ENCODE data around the gene PANK2.
"Not testable (repeated sequence)": the region's sequence is repeated elsewhere in the genome, so short reads cannot be mapped to it uniquely, and the experiment has no call there.

Gene PANK2

GRCh38 chr20:3873507-3873906 is 15.7 kb upstream of the PANK2 start:
- Histone ChIP-seq H3K4me1 (ENCODE audit: control insufficient read depth, insufficient read depth, low read length) (no peaks in the 10 kb centered on the region), H3K9me3 (replicated peaks; ENCODE audit: low read length) (no peaks in the 10 kb centered on the region), H3K9ac (ENCODE audit: low read depth, low read length) (no peak overlapping the region), H3K27me3 (ENCODE audit: control insufficient read depth, insufficient read depth, low read length) (no peaks in the 10 kb centered on the region), H3K4me3 (ENCODE audit: low read length) (no peak overlapping the region), H3K4me2 (ENCODE audit: low read length) (no peak overlapping the region), H3K36me3 (ENCODE audit: insufficient read depth, low read length) (peaks cover 41% of the 10 kb centered on the region)

- H3K4me3 ChIP-seq (ENCODE audit: low read length), result no peak overlapping the region
- no peak overlapping the region for H3K4me2 ChIP-seq (ENCODE audit: low read length)
- no peaks in the 10 kb centered on the region for H3K27me3 ChIP-seq (ENCODE audit: control insufficient read depth, insufficient read depth, low read length)
- no peaks in the 10 kb centered on the region for H3K4me1 ChIP-seq (ENCODE audit: control insufficient read depth, insufficient read depth, low read length)
- no peak overlapping the region for H3K9ac ChIP-seq (ENCODE audit: low read depth, low read length)
- no peaks in the 10 kb centered on the region for H3K9me3 ChIP-seq (replicated peaks; ENCODE audit: low read length)
- H3K36me3 ChIP-seq (ENCODE audit: insufficient read depth, low read length), result peaks cover 41% of the 10 kb centered on the region
Measured at GRCh38 chr20:3874194-3874844, 14.9 kb upstream of the PANK2 start.

GRCh38 chr20:3875378-3875974 is 13.7 kb upstream of the PANK2 start:
- H3K36me3 ChIP-seq (ENCODE audit: insufficient read depth, low read length), result peaks cover 35% of the 10 kb centered on the region
- no peak overlapping the region for H3K4me2 ChIP-seq (ENCODE audit: low read length)
- H3K4me1 ChIP-seq (ENCODE audit: control insufficient read depth, insufficient read depth, low read length), result no peaks in the 10 kb centered on the region
- no peaks in the 10 kb centered on the region for H3K9me3 ChIP-seq (replicated peaks; ENCODE audit: low read length)
- H3K27me3 ChIP-seq (ENCODE audit: control insufficient read depth, insufficient read depth, low read length), result no peaks in the 10 kb centered on the region
- H3K9ac ChIP-seq (ENCODE audit: low read depth, low read length), result no peak overlapping the region
- no peak overlapping the region for H3K4me3 ChIP-seq (ENCODE audit: low read length)

GRCh38 chr20:3876000-3876399 is 13.2 kb upstream of the PANK2 start:
- Histone ChIP-seq H3K27me3 (ENCODE audit: control insufficient read depth, insufficient read depth, low read length) (no peaks in the 10 kb centered on the region), H3K4me1 (ENCODE audit: control insufficient read depth, insufficient read depth, low read length) (no peaks in the 10 kb centered on the region), H3K4me2 (ENCODE audit: low read length) (no peak overlapping the region), H3K9me3 (replicated peaks; ENCODE audit: low read length) (no peaks in the 10 kb centered on the region), H3K9ac (ENCODE audit: low read depth, low read length) (no peak overlapping the region), H3K4me3 (ENCODE audit: low read length) (no peak overlapping the region), H3K36me3 (ENCODE audit: insufficient read depth, low read length) (peaks cover 34% of the 10 kb centered on the region)

GRCh38 chr20:3876676-3877075 is 12.5 kb upstream of the PANK2 start:
- Histone ChIP-seq H3K36me3 (ENCODE audit: insufficient read depth, low read length) (peaks cover 28% of the 10 kb centered on the region), H3K4me3 (ENCODE audit: low read length) (no peak overlapping the region), H3K27me3 (ENCODE audit: control insufficient read depth, insufficient read depth, low read length) (no peaks in the 10 kb centered on the region), H3K4me2 (ENCODE audit: low read length) (no peak overlapping the region), H3K9ac (ENCODE audit: low read depth, low read length) (no peak overlapping the region), H3K4me1 (ENCODE audit: control insufficient read depth, insufficient read depth, low read length) (no peaks in the 10 kb centered on the region), H3K9me3 (replicated peaks; ENCODE audit: low read length) (no peaks in the 10 kb centered on the region)

- not testable (repeated sequence) for H3K9ac ChIP-seq (ENCODE audit: low read depth, low read length); H3K4me2 ChIP-seq (ENCODE audit: low read length); H3K4me3 ChIP-seq (ENCODE audit: low read length); H3K36me3 ChIP-seq (ENCODE audit: insufficient read depth, low read length); H3K4me1 ChIP-seq (ENCODE audit: control insufficient read depth, insufficient read depth, low read length); H3K27me3 ChIP-seq (ENCODE audit: control insufficient read depth, insufficient read depth, low read length); H3K9me3 ChIP-seq (replicated peaks; ENCODE audit: low read length)
Measured at GRCh38 chr20:3878921-3879274, 10.3 kb upstream of the PANK2 start.

- H3K27me3 ChIP-seq (ENCODE audit: control insufficient read depth, insufficient read depth, low read length), result no peaks in the 10 kb centered on the region
- H3K9ac ChIP-seq (ENCODE audit: low read depth, low read length), result no peak overlapping the region
- peaks cover 9% of the 10 kb centered on the region for H3K4me1 ChIP-seq (ENCODE audit: control insufficient read depth, insufficient read depth, low read length)
- no peaks in the 10 kb centered on the region for H3K36me3 ChIP-seq (ENCODE audit: insufficient read depth, low read length)
- no peaks in the 10 kb centered on the region for H3K9me3 ChIP-seq (replicated peaks; ENCODE audit: low read length)
- H3K4me2 ChIP-seq (ENCODE audit: low read length), result no peak overlapping the region
- H3K4me3 ChIP-seq (ENCODE audit: low read length), result no peak overlapping the region
Measured at GRCh38 chr20:3885715-3886114, 3.5 kb upstream of the PANK2 start.

- peak overlapping the region; percentile 97 for H3K4me3 ChIP-seq (ENCODE audit: low read length)
- peak overlapping the region; percentile 95 for H3K9ac ChIP-seq (ENCODE audit: low read depth, low read length)
- peaks cover 30% of the 10 kb centered on the region for H3K4me1 ChIP-seq (ENCODE audit: control insufficient read depth, insufficient read depth, low read length)
Measured at GRCh38 chr20:3887876-3888620, 1.1 kb upstream of the PANK2 start.

GRCh38 chr20:3889489-3890397 is 556 bp downstream of the PANK2 start:
- peaks cover 17% of the 10 kb centered on the region for H3K36me3 ChIP-seq (ENCODE audit: insufficient read depth, low read length)
- no peaks in the 10 kb centered on the region for H3K9me3 ChIP-seq (replicated peaks; ENCODE audit: low read length)
- peak overlapping the region; percentile 97 for H3K4me3 ChIP-seq (ENCODE audit: low read length)
- H3K27me3 ChIP-seq (ENCODE audit: control insufficient read depth, insufficient read depth, low read length), result no peaks in the 10 kb centered on the region
- H3K4me2 ChIP-seq (ENCODE audit: low read length), result peak overlapping the region; percentile 89
- H3K9ac ChIP-seq (ENCODE audit: low read depth, low read length), result peak overlapping the region; percentile 95
- H3K4me1 ChIP-seq (ENCODE audit: control insufficient read depth, insufficient read depth, low read length), result peaks cover 41% of the 10 kb centered on the region

More at GRCh38 chr20:3887876-3888620, 1.1 kb upstream of the PANK2 start:
- H3K4me2 ChIP-seq (ENCODE audit: low read length), result peak overlapping the region; percentile 88
- peaks cover 16% of the 10 kb centered on the region for H3K36me3 ChIP-seq (ENCODE audit: insufficient read depth, low read length)
- no peaks in the 10 kb centered on the region for H3K27me3 ChIP-seq (ENCODE audit: control insufficient read depth, insufficient read depth, low read length)
- no peaks in the 10 kb centered on the region for H3K9me3 ChIP-seq (replicated peaks; ENCODE audit: low read length)

DNA sequence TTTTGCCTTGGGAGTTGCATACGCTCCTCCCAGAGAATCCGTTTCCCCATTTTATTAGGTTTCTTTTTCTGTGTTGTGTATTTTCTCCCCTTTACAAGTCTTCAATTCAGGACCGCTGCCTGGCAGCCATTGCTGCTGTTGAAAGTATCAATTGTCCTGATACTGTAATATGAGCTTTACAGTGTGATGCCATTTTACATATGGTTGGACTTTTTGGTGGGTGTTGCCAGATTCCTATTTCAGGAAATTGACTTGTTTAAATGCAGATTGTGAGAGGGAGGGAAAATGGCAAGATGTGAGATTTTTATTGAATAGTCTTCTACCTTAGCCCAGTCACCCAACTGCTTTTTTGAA is 1.2 kb downstream of the PANK2 start:
- Histone ChIP-seq H3K4me2 (ENCODE audit: low read length) (peak overlapping the region; percentile 89), H3K9me3 (replicated peaks; ENCODE audit: low read length) (no peaks in the 10 kb centered on the region), H3K4me1 (ENCODE audit: control insufficient read depth, insufficient read depth, low read length) (peaks cover 43% of the 10 kb centered on the region), H3K27me3 (ENCODE audit: control insufficient read depth, insufficient read depth, low read length) (no peaks in the 10 kb centered on the region), H3K9ac (ENCODE audit: low read depth, low read length) (peak overlapping the region; percentile 95), H3K4me3 (ENCODE audit: low read length) (peak overlapping the region; percentile 97), H3K36me3 (ENCODE audit: insufficient read depth, low read length) (peaks cover 19% of the 10 kb centered on the region)

Data from skeletal muscle satellite cell (primary cell).